ENCODE measurements around the gene MRO.

MRO gene

DNA sequence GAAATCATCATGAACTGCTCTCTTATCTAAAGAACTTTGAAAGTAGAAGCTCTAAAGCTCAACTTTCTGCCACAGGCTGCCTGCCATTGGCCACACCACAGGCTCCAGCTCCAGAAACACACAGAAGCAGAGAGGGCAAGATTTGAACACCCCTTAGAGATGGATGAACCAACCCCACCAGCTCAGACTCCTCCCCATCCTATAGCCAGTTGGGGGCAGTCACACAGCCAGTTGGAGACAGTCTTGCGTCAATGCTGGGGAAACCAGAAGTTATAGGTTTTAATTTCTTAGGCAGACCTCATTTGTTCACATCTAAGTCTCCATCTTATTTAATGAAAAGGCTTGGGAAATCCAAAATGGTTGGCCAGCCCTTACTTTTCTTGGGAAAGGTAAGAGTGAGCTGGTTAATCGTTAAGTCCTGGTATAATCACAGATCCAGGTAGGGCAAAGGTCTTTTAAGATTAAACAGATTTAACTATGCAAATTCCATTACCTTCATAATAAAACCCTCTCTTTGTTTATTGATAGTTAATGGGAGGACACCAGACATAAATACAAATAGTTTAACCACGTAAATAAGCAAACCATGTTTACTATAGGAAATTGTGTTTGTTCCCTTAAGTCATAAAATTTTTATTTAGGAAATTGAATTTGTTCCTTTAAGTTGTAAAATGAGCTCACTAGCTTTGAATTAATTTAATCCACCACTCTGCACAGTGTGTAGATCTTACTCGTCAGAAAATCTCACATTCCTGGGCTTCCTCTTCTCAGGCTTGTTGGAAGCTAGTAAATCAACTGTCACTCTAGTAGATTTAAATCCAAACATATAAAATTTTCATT is 28.0 kb downstream of the MRO start:
- Histone ChIP-seq H3K4me3 (ENCODE audit: low read length) (no peak overlapping the region), H3K9me3 (ENCODE audit: control insufficient read depth, insufficient read depth, low read length) (no peaks in the 10 kb centered on the region), H3K36me3 (ENCODE audit: control insufficient read depth, low read length) (no peaks in the 10 kb centered on the region), H3K9me2 (replicated peaks; ENCODE audit: control insufficient read depth, low read length) (no peaks in the 10 kb centered on the region), H3F3A (ENCODE audit: control insufficient read depth, insufficient read depth) (no peaks in the 10 kb centered on the region), H4K20me1 (ENCODE audit: control insufficient read depth, insufficient read depth, low read depth, low read length) (no peaks in the 10 kb centered on the region; the same call in 1 of the 2 replicates), H3K27ac (ENCODE audit: low read depth, low read length) (no peak overlapping the region), H3K79me2 (ENCODE audit: control insufficient read depth, low read length) (no peaks in the 10 kb centered on the region), H3K27me3 (ENCODE audit: control insufficient read depth, low read length) (peaks cover 25% of the 10 kb centered on the region), H3K4me1 (ENCODE audit: control insufficient read depth, low read length) (no peaks in the 10 kb centered on the region), H3K4me2 (ENCODE audit: low read length) (no peak overlapping the region)
- TF ChIP-seq EZH2phosphoT487 (IDR thresholded peaks at IDR 0.05; ENCODE audit: borderline replicate concordance, low read length), result no peak
- TF ChIP-seq, protein P1, sequence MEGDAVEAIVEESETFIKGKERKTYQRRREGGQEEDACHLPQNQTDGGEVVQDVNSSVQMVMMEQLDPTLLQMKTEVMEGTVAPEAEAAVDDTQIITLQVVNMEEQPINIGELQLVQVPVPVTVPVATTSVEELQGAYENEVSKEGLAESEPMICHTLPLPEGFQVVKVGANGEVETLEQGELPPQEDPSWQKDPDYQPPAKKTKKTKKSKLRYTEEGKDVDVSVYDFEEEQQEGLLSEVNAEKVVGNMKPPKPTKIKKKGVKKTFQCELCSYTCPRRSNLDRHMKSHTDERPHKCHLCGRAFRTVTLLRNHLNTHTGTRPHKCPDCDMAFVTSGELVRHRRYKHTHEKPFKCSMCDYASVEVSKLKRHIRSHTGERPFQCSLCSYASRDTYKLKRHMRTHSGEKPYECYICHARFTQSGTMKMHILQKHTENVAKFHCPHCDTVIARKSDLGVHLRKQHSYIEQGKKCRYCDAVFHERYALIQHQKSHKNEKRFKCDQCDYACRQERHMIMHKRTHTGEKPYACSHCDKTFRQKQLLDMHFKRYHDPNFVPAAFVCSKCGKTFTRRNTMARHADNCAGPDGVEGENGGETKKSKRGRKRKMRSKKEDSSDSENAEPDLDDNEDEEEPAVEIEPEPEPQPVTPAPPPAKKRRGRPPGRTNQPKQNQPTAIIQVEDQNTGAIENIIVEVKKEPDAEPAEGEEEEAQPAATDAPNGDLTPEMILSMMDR (IDR thresholded peaks at IDR 0.05; ENCODE audit: low read depth, low read length, poor library complexity, severe bottlenecking), result no peak

GRCh38 chr18:50790948-50791347 is 28.9 kb downstream of the MRO start:
- H3F3A ChIP-seq (ENCODE audit: control insufficient read depth, insufficient read depth), result no peaks in the 10 kb centered on the region
- no peaks in the 10 kb centered on the region for H4K20me1 ChIP-seq (ENCODE audit: control insufficient read depth, insufficient read depth, low read depth, low read length)
- TF ChIP-seq, protein P1 (IDR thresholded peaks at IDR 0.05; ENCODE audit: low read depth, low read length, poor library complexity, severe bottlenecking), result no peak
- no peak for TF ChIP-seq EZH2phosphoT487 (IDR thresholded peaks at IDR 0.05; ENCODE audit: borderline replicate concordance, low read length)
- no peaks in the 10 kb centered on the region for H3K79me2 ChIP-seq (ENCODE audit: control insufficient read depth, low read length)
- H3K4me3 ChIP-seq (ENCODE audit: low read length), result no peak overlapping the region
- H3K27ac ChIP-seq (ENCODE audit: low read depth, low read length), result no peak overlapping the region
- H3K9me2 ChIP-seq (replicated peaks; ENCODE audit: control insufficient read depth, low read length), result no peaks in the 10 kb centered on the region
- no peaks in the 10 kb centered on the region for H3K36me3 ChIP-seq (ENCODE audit: control insufficient read depth, low read length)
- no peak overlapping the region for H3K4me2 ChIP-seq (ENCODE audit: low read length)
- H3K4me1 ChIP-seq (ENCODE audit: control insufficient read depth, low read length), result no peaks in the 10 kb centered on the region
- peaks cover 18% of the 10 kb centered on the region for H3K27me3 ChIP-seq (ENCODE audit: control insufficient read depth, low read length)
- H3K9me3 ChIP-seq (ENCODE audit: control insufficient read depth, insufficient read depth, low read length), result no peaks in the 10 kb centered on the region

DNA sequence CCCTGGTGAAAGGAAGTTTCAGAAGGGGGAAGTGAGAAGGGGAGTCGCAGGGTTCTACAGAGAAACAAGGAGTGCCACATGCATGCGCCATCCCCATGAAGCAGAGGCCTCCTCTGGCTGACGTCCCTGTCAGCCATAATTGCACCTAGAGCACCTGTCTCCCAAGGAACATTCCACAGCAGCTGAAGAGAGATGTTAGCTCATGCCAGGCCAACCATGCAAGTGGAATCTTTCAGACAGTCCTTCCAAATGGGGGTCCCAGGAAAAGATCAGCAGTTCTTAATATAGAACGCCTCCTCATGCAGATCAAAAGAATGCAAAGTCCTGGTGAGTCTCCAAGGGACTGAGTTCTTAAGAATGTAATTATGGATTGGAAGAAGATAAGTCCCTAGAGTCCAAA is 29.6 kb downstream of the MRO start:
- Histone ChIP-seq H3K36me3 (ENCODE audit: control insufficient read depth, low read length) (no peaks in the 10 kb centered on the region), H3K79me2 (ENCODE audit: control insufficient read depth, low read length) (no peaks in the 10 kb centered on the region), H3K9me3 (ENCODE audit: control insufficient read depth, insufficient read depth, low read length) (no peaks in the 10 kb centered on the region), H3K4me2 (ENCODE audit: low read length) (no peak overlapping the region), H3F3A (ENCODE audit: control insufficient read depth, insufficient read depth) (no peaks in the 10 kb centered on the region), H3K4me1 (ENCODE audit: control insufficient read depth, low read length) (no peaks in the 10 kb centered on the region), H3K27ac (ENCODE audit: low read depth, low read length) (no peak overlapping the region), H3K4me3 (ENCODE audit: low read length) (no peak overlapping the region), H3K9me2 (replicated peaks; ENCODE audit: control insufficient read depth, low read length) (no peaks in the 10 kb centered on the region), H4K20me1 (ENCODE audit: control insufficient read depth, insufficient read depth, low read depth, low read length) (no peaks in the 10 kb centered on the region), H3K27me3 (ENCODE audit: control insufficient read depth, low read length) (peaks cover 17% of the 10 kb centered on the region)
- TF ChIP-seq, protein P1 (IDR thresholded peaks at IDR 0.05; ENCODE audit: low read depth, low read length, poor library complexity, severe bottlenecking), result no peak
- no peak for TF ChIP-seq EZH2phosphoT487 (IDR thresholded peaks at IDR 0.05; ENCODE audit: borderline replicate concordance, low read length)
